Measurements from ENCODE around the gene ATRAID. TPM values are rescaled to one million over a fixed set of nuclear protein-coding genes. Genes with fewer than 3 reads are reported as not detected.

The ATRAID gene
- total and polyA plus RNA-seq, 2 experiments from 2014 or later, result 129 to 154 TPM

- Mint-ChIP-seq H3K36me3 (ENCODE audit: low read depth) (peaks cover 94% of the 10 kb centered on the region), H3K4me3 (no peak overlapping the region), H3K27me3 (ENCODE audit: insufficient read depth, low read depth, poor library complexity) (peaks cover 21% of the 10 kb centered on the region), H3K27ac (no peak overlapping the region), H3K9me3 (no peaks in the 10 kb centered on the region; the same call in 2 of the 3 replicates), H3K4me1 (no peaks in the 10 kb centered on the region)
- H2AFZ ChIP-seq, result no peak overlapping the region
- no peak overlapping the region for H3K4me3 ChIP-seq
- H3K79me2 ChIP-seq (replicated peaks; ENCODE audit: insufficient read depth), result no peaks in the 10 kb centered on the region
- H3K9me2 ChIP-seq (ENCODE audit: insufficient read depth), result no peaks in the 10 kb centered on the region
- DNase-seq (ENCODE audit: low spot score) (no peak), ATAC-seq (no peak)
- no peaks in the 10 kb centered on the region for H3K4me1 ChIP-seq (ENCODE audit: insufficient read depth)
- H3K27me3 ChIP-seq (ENCODE audit: insufficient read depth), result no peaks in the 10 kb centered on the region
- H3K27ac ChIP-seq (ENCODE audit: low read depth), result no peak overlapping the region
- peaks cover 55% of the 10 kb centered on the region for H3K36me3 ChIP-seq (ENCODE audit: insufficient read depth)
- H4K20me1 ChIP-seq (replicated peaks; ENCODE audit: insufficient read depth), result no peaks in the 10 kb centered on the region; the same call in none of the 2 replicates
- no peak for TF ChIP-seq CTCF (conservative IDR thresholded peaks at IDR 0.05; ENCODE audit: low read depth in 2 of 2)
- TF ChIP-seq EZH2phosphoT487 (IDR thresholded peaks at IDR 0.05; ENCODE audit: unreplicated experiment), result no peak
- TF ChIP-seq EZH2 (IDR thresholded peaks at IDR 0.05; ENCODE audit: low read depth, unreplicated experiment), result no peak
- TF ChIP-seq ETS1 (IDR thresholded peaks at IDR 0.05), result no peak
- TF ChIP-seq POLR2AphosphoS5 (IDR thresholded peaks at IDR 0.05; ENCODE audit: low read depth), result no peak
- no peak for TF ChIP-seq NANOG (IDR thresholded peaks at IDR 0.05; ENCODE audit: borderline replicate concordance)
- no peak for TF ChIP-seq REST (IDR thresholded peaks at IDR 0.05; ENCODE audit: unreplicated experiment)
- TF ChIP-seq ZNF462 (CRISPR knock-in tag; IDR thresholded peaks at IDR 0.05), result no peak
- TF ChIP-seq STAT1 (IDR thresholded peaks at IDR 0.05; ENCODE audit: unreplicated experiment), result no peak
- TF ChIP-seq ZNF114 (CRISPR knock-in tag; IDR thresholded peaks at IDR 0.05), result no peak
- no peak for TF ChIP-seq JUNB (IDR thresholded peaks at IDR 0.05; ENCODE audit: unreplicated experiment)
- no peak for TF ChIP-seq CREB1 (CRISPR knock-in tag; IDR thresholded peaks at IDR 0.05; ENCODE audit: low read depth)
- no peak for TF ChIP-seq ZNF331 (CRISPR knock-in tag; IDR thresholded peaks at IDR 0.05; ENCODE audit: low read depth)
- peaks cover 5% of the 10 kb centered on the region; the same call in 1 of the 2 replicates for H3F3A ChIP-seq (replicated peaks; ENCODE audit: low read depth)
- no peak overlapping the region for H3K4me2 ChIP-seq
Measured at GRCh38 chr2:27240406-27240805, 28.6 kb downstream of the ATRAID start.

All from GM23338 (cell line).